ENCODE measurements around the gene SH3TC1.

DNA sequence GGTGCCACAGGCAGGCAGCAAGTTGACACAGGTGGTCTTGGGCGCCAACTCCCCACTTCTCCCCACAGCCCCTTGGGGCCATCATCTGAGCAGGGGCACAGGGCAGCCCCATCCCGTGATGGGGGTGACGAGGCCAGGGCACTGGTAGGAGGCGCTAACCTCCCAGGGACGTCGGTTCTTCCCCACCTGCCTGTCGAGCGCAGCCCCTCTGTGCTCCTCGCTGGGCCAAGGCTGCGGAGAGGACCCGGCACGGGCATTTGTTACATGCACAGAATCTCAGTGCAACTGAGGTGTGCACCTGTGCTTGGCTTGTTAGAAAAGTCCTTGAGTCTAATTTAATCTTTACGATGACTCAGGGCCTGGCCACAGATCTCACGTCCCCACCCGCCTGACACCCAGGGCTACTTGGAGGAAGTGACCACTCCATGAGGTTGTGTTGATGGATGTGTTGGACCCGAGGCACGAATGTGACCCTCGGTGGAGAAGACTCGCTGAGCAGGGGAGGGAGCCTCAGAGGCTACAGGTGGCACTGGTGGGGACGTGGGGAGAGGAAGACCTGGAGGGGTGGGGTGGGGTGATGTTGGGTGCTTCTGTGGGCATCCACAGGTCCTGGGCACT, 3.1 kb upstream of the SH3TC1 start:
- TF ChIP-seq SUZ12 (IDR thresholded peaks at IDR 0.05; ENCODE audit: extremely low read depth, insufficient read depth, insufficient read length) (no peak), YY1 (IDR thresholded peaks at IDR 0.05; ENCODE audit: insufficient read depth, insufficient read length) (no peak)

All from NT2/D1 (cell line).